Measurements from ENCODE around the gene ARHGAP1. TPM values are rescaled to one million over a fixed set of nuclear protein-coding genes. Genes with fewer than 3 reads are reported as not detected.
A peak's percentile ranks its signal among the peaks of the same experiment; 100 is the strongest.

Gene ARHGAP1
- total and polyA plus RNA-seq, 2 of the 13 experiments (the other 11 are each of a cell fraction or from before 2014, with no cell fraction given), result 18.6 to 30.3 TPM

DNA sequence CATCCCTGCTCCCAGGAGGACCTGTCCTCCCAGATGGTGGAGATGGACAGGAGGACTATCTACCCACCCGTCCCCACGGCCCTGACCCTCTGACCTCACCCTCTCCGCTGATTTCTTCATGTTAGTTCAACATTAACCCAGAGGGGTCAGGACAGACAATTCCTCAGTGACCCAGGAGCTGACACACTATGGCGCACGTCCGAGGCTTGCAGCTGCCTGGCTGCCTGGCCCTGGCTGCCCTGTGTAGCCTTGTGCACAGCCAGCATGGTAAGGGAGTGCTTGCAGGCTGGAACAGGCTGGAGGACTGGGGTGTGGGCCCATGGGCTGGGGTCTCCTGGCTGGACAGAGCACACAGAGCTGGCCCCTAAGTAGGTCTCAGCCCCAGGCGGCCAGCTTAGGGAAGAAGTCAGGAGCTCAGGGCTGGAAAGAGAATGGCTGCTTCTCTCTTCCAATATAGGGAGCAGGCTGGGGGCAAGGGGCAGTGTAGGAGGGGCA is 18.7 kb upstream of the ARHGAP1 start, which contains the start of gene F2 (continued):
- TF ChIP-seq SRY (CRISPR knock-in tag; IDR thresholded peaks at IDR 0.05) (peak; percentile 20; the same call in 1 of the 2 replicates), MYC (CRISPR knock-in tag; IDR thresholded peaks at IDR 0.05; ENCODE audit: borderline replicate concordance) (peak; percentile 85), PCBP2 (optimal IDR thresholded peaks at IDR 0.05; ENCODE audit: low read depth, low read length, poor library complexity, severe bottlenecking) (no peak), NFRKB (IDR thresholded peaks at IDR 0.05) (no peak), ATF7-NPFF (CRISPR knock-in tag; IDR thresholded peaks at IDR 0.05; ENCODE audit: low read depth) (no peak), AKAP8 (CRISPR knock-in tag; IDR thresholded peaks at IDR 0.05) (no peak), ZNF350 (CRISPR knock-in tag; IDR thresholded peaks at IDR 0.05; ENCODE audit: borderline replicate concordance, low read depth) (peak; percentile 29; the same call in 1 of the 2 replicates), NONO (IDR thresholded peaks at IDR 0.05) (no peak), NONO (CRISPR knock-in tag; conservative IDR thresholded peaks at IDR 0.05) (peak; percentile 95), ZNF607 (CRISPR knock-in tag; IDR thresholded peaks at IDR 0.05; ENCODE audit: borderline replicate concordance) (peak; percentile 29; the same call in 1 of the 2 replicates), EP300 (IDR thresholded peaks at IDR 0.05; ENCODE audit: low read depth in 2 of 2, low read length in 2 of 2) (peak in 1 of 2 experiments; percentile 92; a peak in 2 of 4 replicates), EP300 (CRISPR knock-in tag; IDR thresholded peaks at IDR 0.05; ENCODE audit: borderline replicate concordance) (peak; percentile 79), HNRNPUL1 (IDR thresholded peaks at IDR 0.05; ENCODE audit: low read depth, low read length) (no peak), HDAC2 (CRISPR knock-in tag; IDR thresholded peaks at IDR 0.05) (peak; percentile 92), YEATS2 (CRISPR knock-in tag; IDR thresholded peaks at IDR 0.05; ENCODE audit: borderline replicate concordance) (no peak), ZNF101 (CRISPR knock-in tag; IDR thresholded peaks at IDR 0.05; ENCODE audit: borderline replicate concordance, low read depth) (no peak), MED8 (CRISPR knock-in tag; IDR thresholded peaks at IDR 0.05; ENCODE audit: insufficient replicate concordance) (peak; percentile 97), NFIC (IDR thresholded peaks at IDR 0.05; ENCODE audit: low read length) (no peak), ELF1 (CRISPR knock-in tag; IDR thresholded peaks at IDR 0.05) (no peak), MBNL3 (CRISPR knock-in tag; conservative IDR thresholded peaks at IDR 0.05) (no peak), MTF2 (CRISPR knock-in tag; IDR thresholded peaks at IDR 0.05; ENCODE audit: borderline replicate concordance) (no peak), ZNF205 (CRISPR knock-in tag; IDR thresholded peaks at IDR 0.05) (peak; percentile 81; the same call in 1 of the 2 replicates), CCDC6 (CRISPR knock-in tag; IDR thresholded peaks at IDR 0.05) (0 out of 2 replicates have a peak, but pooled peaks have one; percentile 59), ZBTB7B (CRISPR knock-in tag; IDR thresholded peaks at IDR 0.05) (peak; percentile 88), MTF1 (CRISPR knock-in tag; IDR thresholded peaks at IDR 0.05) (no peak), GATA4 (IDR thresholded peaks at IDR 0.05; ENCODE audit: borderline replicate concordance, low read depth) (peak; percentile 35; the same call in 1 of the 2 replicates), ZNF44 (CRISPR knock-in tag; IDR thresholded peaks at IDR 0.05) (no peak), ZNF777 (CRISPR knock-in tag; IDR thresholded peaks at IDR 0.05) (no peak), ZNF713 (CRISPR knock-in tag; IDR thresholded peaks at IDR 0.05) (0 out of 2 replicates have a peak, but pooled peaks have one; percentile 63), TCF7 (IDR thresholded peaks at IDR 0.05; ENCODE audit: low read depth) (no peak)
- TF ChIP-seq, protein P1, sequence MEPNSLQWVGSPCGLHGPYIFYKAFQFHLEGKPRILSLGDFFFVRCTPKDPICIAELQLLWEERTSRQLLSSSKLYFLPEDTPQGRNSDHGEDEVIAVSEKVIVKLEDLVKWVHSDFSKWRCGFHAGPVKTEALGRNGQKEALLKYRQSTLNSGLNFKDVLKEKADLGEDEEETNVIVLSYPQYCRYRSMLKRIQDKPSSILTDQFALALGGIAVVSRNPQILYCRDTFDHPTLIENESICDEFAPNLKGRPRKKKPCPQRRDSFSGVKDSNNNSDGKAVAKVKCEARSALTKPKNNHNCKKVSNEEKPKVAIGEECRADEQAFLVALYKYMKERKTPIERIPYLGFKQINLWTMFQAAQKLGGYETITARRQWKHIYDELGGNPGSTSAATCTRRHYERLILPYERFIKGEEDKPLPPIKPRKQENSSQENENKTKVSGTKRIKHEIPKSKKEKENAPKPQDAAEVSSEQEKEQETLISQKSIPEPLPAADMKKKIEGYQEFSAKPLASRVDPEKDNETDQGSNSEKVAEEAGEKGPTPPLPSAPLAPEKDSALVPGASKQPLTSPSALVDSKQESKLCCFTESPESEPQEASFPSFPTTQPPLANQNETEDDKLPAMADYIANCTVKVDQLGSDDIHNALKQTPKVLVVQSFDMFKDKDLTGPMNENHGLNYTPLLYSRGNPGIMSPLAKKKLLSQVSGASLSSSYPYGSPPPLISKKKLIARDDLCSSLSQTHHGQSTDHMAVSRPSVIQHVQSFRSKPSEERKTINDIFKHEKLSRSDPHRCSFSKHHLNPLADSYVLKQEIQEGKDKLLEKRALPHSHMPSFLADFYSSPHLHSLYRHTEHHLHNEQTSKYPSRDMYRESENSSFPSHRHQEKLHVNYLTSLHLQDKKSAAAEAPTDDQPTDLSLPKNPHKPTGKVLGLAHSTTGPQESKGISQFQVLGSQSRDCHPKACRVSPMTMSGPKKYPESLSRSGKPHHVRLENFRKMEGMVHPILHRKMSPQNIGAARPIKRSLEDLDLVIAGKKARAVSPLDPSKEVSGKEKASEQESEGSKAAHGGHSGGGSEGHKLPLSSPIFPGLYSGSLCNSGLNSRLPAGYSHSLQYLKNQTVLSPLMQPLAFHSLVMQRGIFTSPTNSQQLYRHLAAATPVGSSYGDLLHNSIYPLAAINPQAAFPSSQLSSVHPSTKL (CRISPR knock-in tag; IDR thresholded peaks at IDR 0.05), result peak; percentile 86

Measured in HepG2 (cell line).